Effector CD8-positive, alpha-beta T cell (primary cell): Measurements from ENCODE around the gene ST3GAL4.
A peak's percentile ranks its signal among the peaks of the same experiment; 100 is the strongest.
"Not testable (repeated sequence)": the region's sequence is repeated elsewhere in the genome, so short reads cannot be mapped to it uniquely, and the experiment has no call there.

Experiments
- DNase-seq: peaks from one replicate; lab custom pipeline; 2025; lab: John Stamatoyannopoulos, UW
- total RNA-seq, 4 experiments: gene quantifications; one replicate each; lab custom pipeline; 2026; lab: John Stamatoyannopoulos, UW

The ST3GAL4 gene, protein sequence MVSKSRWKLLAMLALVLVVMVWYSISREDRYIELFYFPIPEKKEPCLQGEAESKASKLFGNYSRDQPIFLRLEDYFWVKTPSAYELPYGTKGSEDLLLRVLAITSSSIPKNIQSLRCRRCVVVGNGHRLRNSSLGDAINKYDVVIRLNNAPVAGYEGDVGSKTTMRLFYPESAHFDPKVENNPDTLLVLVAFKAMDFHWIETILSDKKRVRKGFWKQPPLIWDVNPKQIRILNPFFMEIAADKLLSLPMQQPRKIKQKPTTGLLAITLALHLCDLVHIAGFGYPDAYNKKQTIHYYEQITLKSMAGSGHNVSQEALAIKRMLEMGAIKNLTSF
- 4.6 to 12.3 (median 8.7) reads per million in 4 experiments for total RNA-seq

DNA sequence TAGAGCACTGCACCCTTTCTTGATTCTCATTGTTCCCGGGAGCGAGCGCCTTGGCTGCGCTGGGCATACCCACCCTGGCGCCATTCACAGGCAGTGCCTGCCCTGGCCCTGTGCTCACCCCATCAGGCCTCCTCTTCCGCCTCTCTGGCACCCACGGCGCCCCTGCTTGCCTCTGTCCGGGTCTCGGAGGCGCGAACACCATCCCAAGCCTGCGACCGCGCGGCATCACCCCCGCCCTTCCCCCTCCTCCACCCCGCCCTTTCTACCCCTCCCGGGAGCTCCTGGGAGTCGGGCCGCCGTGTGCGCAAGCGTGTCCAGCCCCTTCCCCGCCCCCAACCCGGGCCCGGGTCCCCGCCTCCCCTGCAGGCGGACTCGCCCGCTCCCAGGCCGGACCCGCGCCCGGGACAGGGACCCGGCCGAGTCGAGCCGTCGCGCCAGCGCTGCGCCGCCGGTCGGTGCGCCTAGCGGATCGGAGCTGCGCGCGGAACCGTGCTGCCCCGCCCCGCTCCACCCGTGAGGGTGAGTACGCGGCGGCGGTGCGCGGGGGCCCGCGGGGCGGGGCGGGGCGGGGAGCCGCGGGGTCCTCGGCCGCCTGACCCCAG is at the start of gene ST3GAL4:
TSS of gene ST3GAL4 (plus strand) at position 363 of the 602 bp plus-strand sequence. CDS start 50,470 bp downstream, outside the sequence.
- DNase-seq = peak; percentile 29

GRCh38 chr11:126305699-126306098 is 49.8 kb upstream of the ST3GAL4 start:
- no peak for DNase-seq

- DNase-seq = no peak
These were observed 47.8 kb upstream of the ST3GAL4 start for GRCh38 chr11:126307706-126308105.

DNA sequence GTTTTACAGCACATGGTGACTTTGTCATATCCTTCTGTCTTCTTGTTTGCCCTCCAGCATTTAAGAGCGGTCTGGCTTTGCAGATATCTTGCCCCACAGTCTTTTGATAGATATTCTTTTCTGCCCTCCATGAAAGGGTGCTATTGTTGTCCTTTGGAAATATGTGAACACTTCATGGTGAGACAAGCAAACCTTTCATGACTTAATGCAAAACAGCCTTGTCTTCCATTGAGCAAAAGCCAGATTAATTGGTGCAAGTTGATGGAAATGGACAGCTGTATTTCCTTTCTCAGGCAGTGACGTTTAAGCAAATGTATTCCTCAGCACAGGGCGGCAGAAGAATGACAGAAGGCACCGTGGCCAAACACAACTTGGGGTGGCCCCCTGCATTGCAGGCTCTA is 47.2 kb upstream of the ST3GAL4 start:
- no peak for DNase-seq

- DNase-seq = not testable (repeated sequence)
These were observed 46.7 kb upstream of the ST3GAL4 start for GRCh38 chr11:126308771-126309170.

DNA sequence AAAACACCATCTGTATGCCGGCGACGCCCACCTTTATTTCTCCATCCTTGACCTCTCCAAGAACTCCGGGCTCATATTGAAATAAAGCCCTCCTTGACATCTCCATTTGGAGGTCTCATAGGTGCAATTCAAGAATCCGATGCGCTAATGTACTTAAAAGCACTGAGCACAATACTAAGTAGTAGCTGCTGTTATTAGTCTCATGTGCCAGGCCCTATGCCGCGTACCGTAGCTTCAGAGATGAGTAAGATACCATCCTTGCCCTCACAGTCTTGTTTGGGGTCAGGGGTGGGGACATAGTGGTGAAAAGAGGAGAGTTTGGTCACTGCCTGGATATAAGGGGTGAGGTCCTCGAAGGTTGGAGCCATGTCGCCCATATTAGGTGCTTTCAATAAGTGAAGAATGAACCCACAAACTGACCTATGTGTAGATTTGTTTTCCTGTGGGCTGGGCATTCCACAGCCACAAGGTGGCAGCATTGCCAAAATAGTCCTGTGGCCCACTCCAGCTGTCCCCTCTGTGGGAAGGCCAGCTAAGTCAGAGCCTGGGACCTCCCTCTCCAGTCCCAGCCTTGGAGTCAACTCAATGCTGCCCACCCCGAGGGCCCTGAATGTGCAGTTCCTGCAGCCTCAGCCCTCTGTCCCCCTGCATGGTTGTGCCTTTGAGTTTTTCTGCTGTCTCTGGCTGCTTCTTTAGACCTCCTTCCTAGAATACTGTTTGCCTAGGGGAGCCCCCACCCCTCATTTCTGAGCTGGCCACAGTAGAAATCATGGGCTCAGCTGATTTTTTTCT is 45.1 kb upstream of the ST3GAL4 start:
- peak; percentile 21 for DNase-seq

GRCh38 chr11:126310992-126311310 is 44.5 kb upstream of the ST3GAL4 start:
- DNase-seq = no peak

DNA sequence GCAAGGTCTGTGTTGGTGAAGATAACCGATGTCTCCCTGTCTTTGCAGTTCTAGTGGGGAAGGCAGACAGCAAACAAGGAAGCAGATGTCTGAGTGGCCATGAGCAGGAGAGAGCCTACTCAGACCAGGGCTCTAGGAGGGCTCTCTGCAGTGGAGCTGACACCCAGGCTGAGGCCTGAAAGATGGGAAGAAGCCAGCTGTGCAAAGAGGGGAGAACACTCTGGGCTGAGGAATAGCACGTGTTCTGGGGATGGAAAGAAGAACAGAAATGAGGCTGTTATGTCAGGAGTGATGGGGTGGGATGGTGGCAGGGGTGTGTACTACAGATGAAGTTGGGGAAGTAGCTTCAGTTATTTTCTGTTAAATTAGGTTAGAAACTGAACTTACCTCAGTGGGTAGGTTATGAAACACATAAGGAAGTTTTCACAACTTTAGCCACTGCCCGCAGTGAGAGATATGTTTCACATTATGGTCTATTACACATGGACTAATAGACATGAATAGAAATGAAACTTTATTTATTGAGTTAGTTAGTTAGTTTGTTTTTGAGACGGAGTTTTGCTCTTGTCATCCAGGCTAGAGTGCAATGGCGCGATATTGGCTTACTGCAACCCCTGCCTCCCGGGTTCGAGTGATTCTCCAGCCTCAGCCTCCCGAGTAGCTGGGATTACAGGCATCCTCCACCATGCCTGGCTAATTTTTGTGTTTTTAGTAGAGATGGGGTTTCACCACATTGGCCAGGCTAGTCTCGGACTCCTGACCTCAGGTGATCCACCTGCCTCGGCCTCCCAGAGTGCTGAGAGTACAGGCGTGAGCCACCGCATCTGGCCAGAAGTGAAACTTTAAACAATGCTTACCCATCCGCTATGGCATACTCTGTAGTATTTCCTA is 43.8 kb upstream of the ST3GAL4 start:
- no peak for DNase-seq

DNA sequence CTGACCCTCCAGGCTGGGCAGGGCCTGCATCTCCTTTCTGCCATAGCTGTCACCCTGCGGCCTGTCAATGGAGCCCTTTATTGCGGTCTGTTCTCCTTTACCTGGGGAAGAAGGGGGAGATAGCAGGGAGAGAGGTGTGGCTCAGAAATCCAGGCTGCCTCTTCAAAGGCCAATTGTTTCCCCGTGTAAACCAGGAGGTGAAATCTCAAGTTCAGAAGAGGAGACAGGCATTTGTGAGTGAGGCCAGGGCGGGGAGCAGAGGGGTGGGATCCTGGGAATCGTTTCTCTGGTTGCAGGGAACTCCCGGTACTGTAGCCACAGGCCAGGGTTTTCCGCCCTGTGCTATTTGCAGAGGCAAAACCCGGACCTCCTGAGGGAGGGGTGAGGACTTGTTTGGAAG is 42.5 kb upstream of the ST3GAL4 start:
- no peak for DNase-seq

DNA sequence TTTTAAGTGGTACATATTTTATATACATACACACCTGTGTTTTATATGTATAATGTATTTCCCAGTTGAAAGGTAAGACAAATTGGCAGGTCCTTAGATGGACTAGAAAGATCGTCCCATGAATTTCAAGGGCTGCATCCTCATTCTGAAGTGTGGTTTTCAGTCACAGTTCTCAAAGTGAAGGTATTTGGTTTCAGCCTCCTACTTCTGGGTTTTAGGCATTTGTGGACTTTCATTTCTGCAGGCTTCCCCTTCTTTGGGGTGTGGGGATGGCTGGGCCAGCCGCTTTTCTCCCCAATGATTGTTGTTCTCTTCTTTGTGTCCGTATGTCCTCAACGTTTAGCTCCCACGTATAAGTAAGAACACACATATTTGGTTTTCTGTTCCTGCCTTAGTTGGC is 41.7 kb upstream of the ST3GAL4 start:
- no peak for DNase-seq

- DNase-seq = no peak
These were observed 38.1 kb upstream of the ST3GAL4 start for GRCh38 chr11:126317432-126317755.

DNA sequence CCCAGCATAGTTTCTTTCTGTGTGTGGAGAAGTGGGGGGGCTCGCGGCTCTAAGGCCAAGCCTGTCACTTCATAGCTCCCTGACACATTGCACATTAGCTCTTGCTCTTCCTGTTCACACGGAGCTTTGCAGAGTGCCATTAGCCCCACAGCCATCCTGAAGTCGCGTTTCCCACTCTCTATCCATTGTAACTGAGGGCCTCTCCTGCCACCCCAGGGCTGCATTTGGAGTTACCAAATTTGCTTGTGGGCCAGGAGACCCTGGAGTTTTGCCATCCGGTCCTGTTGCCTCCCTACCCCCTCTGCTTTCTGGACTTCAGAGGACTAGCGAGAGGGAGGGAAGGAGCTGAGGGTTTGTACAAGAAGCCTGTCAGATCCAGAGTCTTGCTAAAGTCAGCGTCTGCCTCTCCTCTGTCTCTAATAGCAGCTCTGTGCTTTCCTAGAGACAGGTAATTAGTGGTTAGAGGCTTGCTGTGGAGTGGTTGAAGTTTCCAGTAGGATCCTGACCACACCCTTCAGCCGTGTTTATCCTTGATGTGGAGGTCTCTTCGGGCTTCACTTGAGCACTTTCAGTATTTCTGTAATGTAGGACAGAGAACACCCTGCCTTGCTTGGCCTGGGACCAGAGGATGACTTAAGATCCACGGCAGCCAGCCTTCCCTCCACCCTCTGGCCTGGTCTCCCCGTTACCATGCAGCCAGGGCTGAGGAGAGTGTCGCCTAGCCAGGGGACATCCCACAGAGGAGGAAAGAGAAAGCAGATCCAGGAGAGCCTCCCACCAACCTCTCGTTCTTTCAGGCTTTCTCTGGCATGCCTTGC is 37.5 kb upstream of the ST3GAL4 start:
- DNase-seq = no peak

DNA sequence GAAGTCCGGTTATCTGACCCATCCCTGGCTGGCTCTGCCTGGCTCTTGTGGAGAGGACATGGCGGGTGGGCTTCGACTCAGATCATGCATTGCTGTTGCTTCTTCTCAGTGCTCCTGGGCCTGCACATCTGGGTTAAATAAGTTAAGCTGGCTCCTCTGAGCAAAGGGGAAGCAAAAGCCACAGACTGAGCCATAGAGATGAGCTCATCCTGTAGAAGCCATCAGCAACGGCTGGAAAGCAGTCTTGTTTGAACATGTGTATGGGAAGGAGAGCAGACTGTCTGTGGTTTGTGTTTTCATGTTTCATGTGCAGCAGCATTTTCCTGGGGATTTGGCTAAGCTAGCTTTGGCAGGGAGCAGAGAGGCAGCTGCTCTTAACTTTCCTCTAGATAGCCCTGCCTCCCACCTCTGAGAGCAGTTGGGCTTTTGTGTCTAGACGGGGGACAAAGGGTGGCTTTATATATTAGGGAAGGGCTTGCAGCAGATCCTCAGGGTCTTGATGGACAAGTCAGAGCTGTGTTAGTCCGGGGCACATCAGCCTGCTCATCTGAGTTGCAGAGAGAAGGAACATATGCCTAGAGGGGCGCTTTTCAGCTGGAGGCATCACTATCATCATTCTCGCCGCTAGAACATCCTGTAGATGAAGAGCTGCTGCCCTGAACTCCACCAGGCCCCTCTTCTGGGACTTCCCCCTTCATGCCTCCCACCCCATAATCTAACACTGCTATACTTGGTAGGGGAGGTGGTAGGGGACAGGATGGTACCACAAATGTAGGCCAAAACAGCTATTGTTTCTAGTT is 36.7 kb upstream of the ST3GAL4 start:
- DNase-seq = no peak

- no peak for DNase-seq
These were observed 36.1 kb upstream of the ST3GAL4 start for GRCh38 chr11:126319374-126319740.

- DNase-seq = no peak
These were observed 32.5 kb upstream of the ST3GAL4 start for GRCh38 chr11:126322996-126323395.

DNA sequence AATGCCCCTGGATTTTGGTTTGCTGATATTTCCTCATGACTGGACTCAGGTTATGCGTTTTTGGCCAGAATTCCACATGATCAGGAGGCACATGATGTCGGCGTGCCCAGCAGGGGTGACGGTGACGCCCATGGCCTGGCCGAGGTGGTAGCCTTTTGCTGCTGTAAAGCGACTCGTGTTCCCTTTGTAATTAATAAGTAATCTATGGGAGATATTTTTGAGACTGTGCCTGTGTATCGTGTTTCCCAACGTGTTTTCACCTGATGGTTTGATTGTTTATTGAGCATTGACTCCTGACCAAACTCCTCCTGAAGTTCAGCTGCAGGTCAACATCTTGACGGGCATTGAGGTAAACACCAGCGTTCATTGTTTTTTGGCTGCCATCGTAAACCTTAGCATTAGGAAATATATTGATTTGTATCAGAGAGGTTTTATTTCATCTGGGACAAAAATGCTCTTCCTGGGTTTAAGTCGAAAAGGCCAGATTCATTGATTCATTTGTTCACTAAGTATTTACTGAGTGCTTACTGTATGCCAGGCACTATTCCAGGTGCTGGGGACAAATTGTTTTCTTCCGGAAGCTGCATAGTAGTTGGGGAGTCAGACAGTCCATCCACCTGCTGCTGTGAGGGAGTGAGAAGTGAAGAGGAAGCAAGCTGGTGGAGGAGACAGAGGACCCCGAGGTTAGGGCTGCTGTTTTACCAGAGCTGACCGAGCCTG is 28.0 kb upstream of the ST3GAL4 start:
- no peak for DNase-seq

- DNase-seq = no peak
These were observed 27.5 kb upstream of the ST3GAL4 start for GRCh38 chr11:126328001-126328390.

DNA sequence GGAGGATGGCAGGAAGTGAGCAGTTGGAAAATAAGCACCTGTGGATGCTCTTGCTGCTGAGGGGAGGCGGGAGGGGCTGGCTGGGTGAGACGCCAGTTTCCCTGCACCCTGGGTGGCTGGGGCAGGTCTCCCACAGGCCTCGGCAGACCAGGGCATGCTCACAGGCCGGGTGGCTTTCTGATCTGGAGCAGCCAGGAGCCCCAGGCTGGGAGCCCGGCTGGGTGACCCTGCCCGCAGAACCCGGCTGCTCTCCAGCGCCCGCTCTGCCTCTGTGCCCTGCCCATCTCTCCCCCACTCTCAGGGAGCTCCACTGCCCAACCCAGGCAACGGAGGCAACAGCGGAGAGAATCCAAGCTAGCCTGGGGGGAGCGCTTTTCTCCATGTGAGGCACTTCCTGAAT is 27.0 kb upstream of the ST3GAL4 start:
- no peak for DNase-seq

GRCh38 chr11:126328938-126329643 is 26.4 kb upstream of the ST3GAL4 start:
- DNase-seq = no peak
